ENCODE data around the gene ZSCAN21.

The ZSCAN21 gene

DNA sequence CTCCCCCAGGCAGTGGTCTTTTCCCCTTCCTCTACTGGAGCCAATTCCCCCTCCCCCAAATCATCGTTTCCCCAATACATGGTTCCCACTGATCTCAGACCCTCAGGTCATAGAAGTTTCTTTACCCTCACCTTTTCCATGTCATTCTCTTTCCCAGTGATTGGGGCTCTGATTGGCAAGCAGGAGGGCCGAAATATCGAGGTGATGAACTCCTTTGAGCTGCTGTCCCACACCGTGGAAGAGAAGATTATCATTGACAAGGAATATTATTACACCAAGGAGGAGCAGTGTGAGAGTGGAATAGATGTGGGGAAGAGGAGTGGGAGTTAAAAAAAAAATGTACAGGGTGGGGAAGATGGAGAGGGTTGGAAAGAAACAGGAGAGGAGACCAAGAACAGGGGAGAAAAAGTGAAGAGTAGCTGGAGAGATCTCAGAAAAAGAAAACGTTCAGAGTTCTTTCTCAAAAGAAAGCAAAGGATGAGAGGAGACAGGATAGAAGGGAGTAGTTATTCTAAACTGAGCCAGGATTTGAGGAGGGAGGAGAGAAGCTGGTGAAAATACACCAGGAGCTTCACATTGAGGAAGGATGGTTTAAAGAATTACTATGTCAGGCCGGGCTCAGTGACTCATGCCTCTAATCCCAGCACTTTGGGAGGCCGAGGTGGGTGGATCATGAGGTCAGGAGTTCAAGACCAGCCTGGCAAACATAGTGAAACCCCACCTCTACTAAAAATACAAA lies 40.1 kb downstream of the ZSCAN21 start:
- no peaks in the 10 kb centered on the region for H3K27me3 ChIP-seq (ENCODE audit: control insufficient read depth, insufficient read depth, low read length)
- H3K9ac ChIP-seq: peak overlapping the region; percentile 48
- TF ChIP-seq, protein P1, sequence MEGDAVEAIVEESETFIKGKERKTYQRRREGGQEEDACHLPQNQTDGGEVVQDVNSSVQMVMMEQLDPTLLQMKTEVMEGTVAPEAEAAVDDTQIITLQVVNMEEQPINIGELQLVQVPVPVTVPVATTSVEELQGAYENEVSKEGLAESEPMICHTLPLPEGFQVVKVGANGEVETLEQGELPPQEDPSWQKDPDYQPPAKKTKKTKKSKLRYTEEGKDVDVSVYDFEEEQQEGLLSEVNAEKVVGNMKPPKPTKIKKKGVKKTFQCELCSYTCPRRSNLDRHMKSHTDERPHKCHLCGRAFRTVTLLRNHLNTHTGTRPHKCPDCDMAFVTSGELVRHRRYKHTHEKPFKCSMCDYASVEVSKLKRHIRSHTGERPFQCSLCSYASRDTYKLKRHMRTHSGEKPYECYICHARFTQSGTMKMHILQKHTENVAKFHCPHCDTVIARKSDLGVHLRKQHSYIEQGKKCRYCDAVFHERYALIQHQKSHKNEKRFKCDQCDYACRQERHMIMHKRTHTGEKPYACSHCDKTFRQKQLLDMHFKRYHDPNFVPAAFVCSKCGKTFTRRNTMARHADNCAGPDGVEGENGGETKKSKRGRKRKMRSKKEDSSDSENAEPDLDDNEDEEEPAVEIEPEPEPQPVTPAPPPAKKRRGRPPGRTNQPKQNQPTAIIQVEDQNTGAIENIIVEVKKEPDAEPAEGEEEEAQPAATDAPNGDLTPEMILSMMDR (IDR thresholded peaks at IDR 0.05): no peak
- H3K4me3 ChIP-seq (ENCODE audit: low read depth, low read length): peak overlapping the region; percentile 71
- H3K79me2 ChIP-seq: no peaks in the 10 kb centered on the region
- H3K9me3 ChIP-seq (ENCODE audit: control insufficient read depth, low read length): no peaks in the 10 kb centered on the region
- peaks cover 11% of the 10 kb centered on the region for H3K4me1 ChIP-seq
- peak overlapping the region; percentile 85 for H2AFZ ChIP-seq
- peak overlapping the region; percentile 88 for H3K4me2 ChIP-seq (ENCODE audit: low read length)
- no peaks in the 10 kb centered on the region for H3K36me3 ChIP-seq (ENCODE audit: control insufficient read depth, insufficient read depth, low read length)
- peak overlapping the region; percentile 87 for H3K27ac ChIP-seq

DNA sequence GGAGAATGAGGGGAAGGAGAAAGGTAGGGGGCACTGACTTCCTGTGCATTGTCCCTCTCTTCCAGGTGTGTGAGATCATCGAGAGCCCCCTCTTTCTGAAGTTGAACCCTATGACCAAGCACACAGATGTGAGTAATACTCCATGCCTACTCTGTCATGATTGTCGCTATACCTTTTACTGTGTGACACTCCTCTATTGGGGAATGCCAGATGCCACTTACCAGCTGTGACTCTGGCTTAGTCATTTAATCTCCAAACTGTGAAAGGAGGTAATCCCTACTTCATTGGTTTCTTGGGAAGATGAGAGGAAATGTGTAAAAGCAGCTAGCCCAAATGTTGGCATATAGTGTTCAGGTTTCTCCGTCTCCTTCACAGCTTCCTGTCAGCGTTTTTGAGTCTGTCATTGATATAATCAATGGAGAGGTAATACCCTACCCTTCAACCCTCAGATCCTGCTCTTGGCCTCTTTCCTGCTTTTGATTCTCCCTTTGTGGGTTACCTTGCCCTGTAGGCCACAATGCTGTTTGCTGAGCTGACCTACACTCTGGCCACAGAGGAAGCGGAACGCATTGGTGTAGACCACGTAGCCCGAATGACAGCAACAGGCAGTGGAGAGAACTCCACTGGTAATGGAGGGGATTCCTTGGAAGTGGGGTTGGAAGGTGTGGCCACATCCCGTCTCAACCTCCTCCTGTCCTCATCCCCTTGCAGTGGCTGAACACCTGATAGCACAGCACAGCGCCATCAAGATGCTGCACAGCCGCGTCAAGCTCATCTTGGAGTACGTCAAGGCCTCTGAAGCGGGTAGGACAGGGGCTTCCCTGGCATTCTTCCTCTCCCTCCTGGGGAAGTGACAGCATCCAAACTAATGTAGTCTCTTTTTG lies 41.2 kb downstream of the ZSCAN21 start:
- H3K4me3 ChIP-seq (ENCODE audit: low read depth, low read length): no peak overlapping the region
- no peak overlapping the region for H3K9ac ChIP-seq
- H3K4me2 ChIP-seq (ENCODE audit: low read length): no peak overlapping the region
- TF ChIP-seq, protein P1 (IDR thresholded peaks at IDR 0.05): no peak
- no peaks in the 10 kb centered on the region for H3K79me2 ChIP-seq
- no peak overlapping the region for H3K27ac ChIP-seq
- no peak overlapping the region for H2AFZ ChIP-seq
- H3K36me3 ChIP-seq (ENCODE audit: control insufficient read depth, insufficient read depth, low read length): no peaks in the 10 kb centered on the region
- no peaks in the 10 kb centered on the region for H3K27me3 ChIP-seq (ENCODE audit: control insufficient read depth, insufficient read depth, low read length)
- peaks cover 11% of the 10 kb centered on the region for H3K4me1 ChIP-seq
- H3K9me3 ChIP-seq (ENCODE audit: control insufficient read depth, low read length): no peaks in the 10 kb centered on the region

DNA sequence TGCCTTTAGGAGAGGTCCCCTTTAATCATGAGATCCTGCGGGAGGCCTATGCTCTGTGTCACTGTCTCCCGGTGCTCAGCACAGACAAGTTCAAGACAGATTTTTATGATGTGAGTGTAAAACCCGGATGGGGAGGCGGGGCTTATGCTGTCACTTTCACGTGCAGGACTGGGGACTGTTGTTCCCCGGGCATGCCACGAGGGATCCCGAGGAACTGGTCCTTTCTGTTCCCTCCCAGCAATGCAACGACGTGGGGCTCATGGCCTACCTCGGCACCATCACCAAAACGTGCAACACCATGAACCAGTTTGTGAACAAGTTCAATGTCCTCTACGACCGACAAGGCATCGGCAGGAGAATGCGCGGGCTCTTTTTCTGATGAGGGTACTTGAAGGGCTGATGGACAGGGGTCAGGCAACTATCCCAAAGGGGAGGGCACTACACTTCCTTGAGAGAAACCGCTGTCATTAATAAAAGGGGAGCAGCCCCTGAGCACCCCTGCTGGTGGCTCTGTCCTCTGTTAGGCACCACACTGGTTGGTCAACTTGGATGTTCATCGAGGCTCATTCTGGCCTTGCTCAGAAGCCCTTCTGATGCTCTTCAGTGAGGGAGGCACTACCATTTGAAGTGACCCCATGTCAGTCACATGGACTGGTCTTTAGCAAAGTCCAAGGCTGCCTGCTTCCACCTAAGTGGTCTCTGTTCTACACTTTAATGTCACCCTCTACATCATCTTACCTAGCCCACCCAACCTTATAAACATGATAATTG lies 42.0 kb downstream of the ZSCAN21 start:
- Histone ChIP-seq H3K9me3 (ENCODE audit: control insufficient read depth, low read length) (no peaks in the 10 kb centered on the region), H3K9ac (no peak overlapping the region), H2AFZ (no peak overlapping the region), H3K27me3 (ENCODE audit: control insufficient read depth, insufficient read depth, low read length) (no peaks in the 10 kb centered on the region), H3K79me2 (no peaks in the 10 kb centered on the region), H3K36me3 (ENCODE audit: control insufficient read depth, insufficient read depth, low read length) (no peaks in the 10 kb centered on the region), H3K4me3 (ENCODE audit: low read depth, low read length) (no peak overlapping the region), H3K4me2 (ENCODE audit: low read length) (no peak overlapping the region), H3K27ac (no peak overlapping the region), H3K4me1 (peaks cover 11% of the 10 kb centered on the region)
- TF ChIP-seq, protein P1 (IDR thresholded peaks at IDR 0.05): no peak

DNA sequence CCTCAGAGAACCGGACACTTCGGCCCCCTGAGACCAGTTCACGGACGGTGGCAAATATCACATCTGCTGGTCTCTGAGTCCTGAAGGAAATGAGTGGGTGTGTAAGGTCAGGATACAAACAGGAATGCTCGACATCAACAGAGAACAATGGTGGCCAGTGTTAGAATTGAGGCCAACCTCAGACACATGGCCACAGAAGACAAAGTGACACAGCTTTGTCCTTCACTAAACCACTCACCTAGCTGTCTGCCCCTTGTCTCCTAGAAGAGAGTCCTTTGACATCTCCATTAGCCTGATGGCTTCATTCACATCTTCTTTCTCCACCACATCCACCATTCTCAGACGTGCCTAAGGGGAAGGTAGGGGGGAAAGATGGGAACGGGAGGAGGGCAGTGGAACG lies 43.5 kb downstream of the ZSCAN21 start:
- TF ChIP-seq, protein P1 (IDR thresholded peaks at IDR 0.05): no peak
- Histone ChIP-seq H3K36me3 (ENCODE audit: control insufficient read depth, insufficient read depth, low read length) (no peaks in the 10 kb centered on the region), H3K27ac (no peak overlapping the region), H3K4me3 (ENCODE audit: low read depth, low read length) (no peak overlapping the region), H3K4me2 (ENCODE audit: low read length) (no peak overlapping the region), H3K27me3 (ENCODE audit: control insufficient read depth, insufficient read depth, low read length) (no peaks in the 10 kb centered on the region), H3K4me1 (peaks cover 9% of the 10 kb centered on the region), H3K9ac (no peak overlapping the region), H2AFZ (no peak overlapping the region), H3K79me2 (no peaks in the 10 kb centered on the region), H3K9me3 (ENCODE audit: control insufficient read depth, low read length) (no peaks in the 10 kb centered on the region)

Data from parathyroid adenoma (tissue), 2 donors.